SK-N-SH (cell line): ENCODE results near the gene VDR. TPM values are rescaled to one million over a fixed set of nuclear protein-coding genes. Genes with fewer than 3 reads are reported as not detected.

Experiments
- CTCF ChIA-PET: fragments of 300-600, 350-600 bp; formaldehyde crosslinking; extraction: SDS; loops from one replicate; lab custom pipeline; 2021; lab: Yijun Ruan, JAX
- POLR2A ChIA-PET: fragments of 350-600 bp; sonication (Branson Sonifier 250); formaldehyde crosslinking; extraction: SDS; loops from one replicate; lab custom pipeline; 2020; ENCODE audit warnings: antibody characterized with exemption, inconsistent platforms; lab: Yijun Ruan, JAX
- DNase-seq: peaks from one replicate; pipeline ENCODE4 v3.0.0; 2012
- H2AFZ ChIP-seq: fragments of 200-600 bp; sonication (generic); 2 replicates; pipeline ENCODE4 v1.8.1; 2016; ENCODE audit warnings: antibody characterized with exemption, mild to moderate bottlenecking, low read depth
- H3F3A ChIP-seq: fragments of 200-600 bp; sonication (generic); replicated peaks from 2 replicates; pipeline ENCODE3; 2016; ENCODE audit warnings: antibody characterized with exemption, mild to moderate bottlenecking; ENCODE audit not compliant: insufficient read depth
- H3K27ac ChIP-seq, 2 experiments: fragments of 200-500 bp in 1 of 2; fragments of 200-600 bp in 1 of 2; sonication (Bioruptor generic) in 1 of 2; sonication (generic), shearing (Covaris generic) in 1 of 2; 2 replicates each; pipeline versions ENCODE4 v1.5.1 to v1.6.1; 2014 to 2016; ENCODE audit warnings: low read depth in 2 of 2, inconsistent platforms in 1 of 2, low read length in 1 of 2, mild to moderate bottlenecking in 1 of 2, mixed read lengths in 1 of 2
- H3K27me3 ChIP-seq: fragments of 200-600 bp; sonication (generic), shearing (Covaris generic); 2 replicates; pipeline ENCODE4 v1.6.1; 2016; ENCODE audit warnings: mixed run types; ENCODE audit not compliant: insufficient read depth
- H3K36me3 ChIP-seq, 2 experiments: fragments of 200-500 bp in 1 of 2; fragments of 200-600 bp in 1 of 2; sonication (Bioruptor generic) in 1 of 2; sonication (generic) in 1 of 2; replicated peaks in 1 of 2; 2 replicates each; pipeline versions ENCODE3 to v1.5.1; 2014 to 2016; ENCODE audit warnings: low read length in 1 of 2, mild to moderate bottlenecking in 1 of 2; ENCODE audit not compliant: insufficient read depth in 2 of 2, control insufficient read depth in 1 of 2
- H3K4me1 ChIP-seq, 2 experiments: fragments of 200-500 bp in 1 of 2; fragments of 200-600 bp in 1 of 2; sonication (Bioruptor generic) in 1 of 2; sonication (generic), shearing (Covaris generic) in 1 of 2; 2 replicates each; pipeline versions ENCODE4 v1.5.1 to v1.6.1; 2014 to 2016; ENCODE audit warnings: low read depth in 1 of 2, low read length in 1 of 2, mixed run types in 1 of 2; ENCODE audit not compliant: insufficient read depth in 2 of 2, control insufficient read depth in 1 of 2
- H3K4me2 ChIP-seq: fragments of 200-600 bp; sonication (generic), shearing (Covaris generic); 2 replicates; pipeline ENCODE4 v1.6.1; 2017; ENCODE audit warnings: mixed run types
- H3K4me3 ChIP-seq, 2 experiments: fragments of 200-500 bp in 1 of 2; fragments of 200-600 bp in 1 of 2; sonication (Bioruptor generic) in 1 of 2; sonication (generic), shearing (Covaris generic) in 1 of 2; 2 replicates each; pipeline versions ENCODE4 v1.5.1 to v1.8.1; 2014 to 2016; ENCODE audit warnings: low read depth in 2 of 2, inconsistent platforms in 1 of 2, low read length in 1 of 2, mild to moderate bottlenecking in 1 of 2, mixed read lengths in 1 of 2, moderate library complexity in 1 of 2
- H3K79me2 ChIP-seq: fragments of 200-600 bp; sonication (generic); 2 replicates; pipeline ENCODE4 v1.8.1; 2017; ENCODE audit warnings: mild to moderate bottlenecking; ENCODE audit not compliant: insufficient read depth
- H3K9ac ChIP-seq: fragments of 200-600 bp; sonication (generic); 2 replicates; pipeline ENCODE4 v1.6.1; 2017; ENCODE audit warnings: mixed run types
- H3K9me2 ChIP-seq: fragments of 200-600 bp; sonication (generic); 2 replicates; pipeline ENCODE4 v1.6.1; 2017; ENCODE audit warnings: mixed run types
- H3K9me3 ChIP-seq: fragments of 200-600 bp; sonication (generic); 2 replicates; pipeline ENCODE4 v1.6.1; 2017; ENCODE audit warnings: mixed run types, mild to moderate bottlenecking, moderate library complexity
- H4K20me1 ChIP-seq: fragments of 200-600 bp; sonication (generic); 2 replicates; pipeline ENCODE4 v1.6.1; 2017; ENCODE audit warnings: mild to moderate bottlenecking, mixed run types; ENCODE audit not compliant: insufficient read depth
- CHD2 ChIP-seq: fragments of 150-350 bp; IDR thresholded peaks from 2 replicates; pipeline ENCODE4 v1.6.1; 2018; ENCODE audit warnings: low read length; ENCODE audit not compliant: partially characterized antibody
- EP300 ChIP-seq, 2 experiments: IDR thresholded peaks; 2 replicates each; pipeline versions ENCODE4 v1.4.0 to v1.6.1; 2012; ENCODE audit warnings: borderline replicate concordance in 1 of 2, low read depth in 1 of 2, low read length in 1 of 2
- EZH2phosphoT487 ChIP-seq: fragments of 200-600 bp; sonication (generic); IDR thresholded peaks from 2 replicates; pipeline ENCODE4 v1.6.1; 2017; ENCODE audit warnings: low read depth, mixed run types, mild to moderate bottlenecking, antibody characterized with exemption, moderate library complexity, borderline replicate concordance
- FOSL2 ChIP-seq: IDR thresholded peaks from 2 replicates; pipeline ENCODE4 v1.4.0; 2012; ENCODE audit warnings: low read depth, mild to moderate bottlenecking, moderate library complexity, borderline replicate concordance
- FOXJ3 ChIP-seq: sonication (generic); formaldehyde crosslinking; IDR thresholded peaks from 2 replicates; pipeline ENCODE4 v1.5.1; 2020; ENCODE audit warnings: mild to moderate bottlenecking, missing genetic modification reagents
- JUND ChIP-seq: IDR thresholded peaks from 2 replicates; pipeline ENCODE4 v1.4.0; 2012
- POLR2AphosphoS5 ChIP-seq: IDR thresholded peaks from 2 replicates; pipeline ENCODE4 v1.6.1; 2012; ENCODE audit warnings: low read depth, low read length
- RAD21 ChIP-seq: IDR thresholded peaks from 2 replicates; pipeline ENCODE4 v1.6.1; 2012; ENCODE audit warnings: mild to moderate bottlenecking, low read length
- RFX5 ChIP-seq: IDR thresholded peaks from 2 replicates; pipeline ENCODE4 v1.6.1; 2012; ENCODE audit warnings: mild to moderate bottlenecking, improper control_type of control experiment, low read length
- SIN3A ChIP-seq: IDR thresholded peaks from 2 replicates; pipeline ENCODE4 v1.6.1; 2012; ENCODE audit warnings: low read depth, mild to moderate bottlenecking, low read length, moderate library complexity, borderline replicate concordance
- TCF12 ChIP-seq: IDR thresholded peaks from 2 replicates; pipeline ENCODE4 v1.4.0; 2012
- TEAD4 ChIP-seq: IDR thresholded peaks from 2 replicates; pipeline ENCODE4 v1.4.0; 2012; ENCODE audit warnings: mild to moderate bottlenecking, borderline replicate concordance; ENCODE audit not compliant: insufficient read depth
- YY1 ChIP-seq: IDR thresholded peaks from 2 replicates; pipeline ENCODE4 v1.4.0; 2012; ENCODE audit warnings: low read depth, mild to moderate bottlenecking
- WGBS: methylation state at CpG from one replicate; pipeline ENCODE4 v1.1.6; 2017; ENCODE audit warnings: low lambda C conversion rate; 5-methylcytosine and 5-hydroxymethylcytosine counted together
- polyA plus RNA-seq, 3 experiments: library from polyadenylated mRNA; depleted of rRNA; stranded (reverse); fragments of >200 nt; gene quantifications; 2 replicates each; pipeline ENCODE4 v1.2.3, GENCODE V29; 2012
- TF ChIP-seq, protein P1 (sequence below): fragments of 200-600 bp; sonication (generic); IDR thresholded peaks from 2 replicates; pipeline ENCODE4 v1.6.1; 2017; ENCODE audit warnings: antibody characterized with exemption, mild to moderate bottlenecking, moderate library complexity
- TF ChIP-seq, protein P2 (sequence below): IDR thresholded peaks from 2 replicates; pipeline ENCODE4; 2012
- TF ChIP-seq, protein P3 (sequence below): IDR thresholded peaks from 2 replicates; pipeline ENCODE4 v1.4.0; 2012; ENCODE audit warnings: low read depth
- TF ChIP-seq, protein P4 (sequence below): IDR thresholded peaks from 2 replicates; pipeline ENCODE4 v1.4.0; 2012; ENCODE audit warnings: low read depth, borderline replicate concordance
- TF ChIP-seq, protein P5 (sequence below): IDR thresholded peaks from 2 replicates; pipeline ENCODE4 v1.6.1; 2012; ENCODE audit warnings: mild to moderate bottlenecking, low read depth, low read length, moderate library complexity

The VDR gene
- polyA plus RNA-seq, 1 of the 3 experiments (the other 2 are of a cell fraction): 0.33 TPM

DNA sequence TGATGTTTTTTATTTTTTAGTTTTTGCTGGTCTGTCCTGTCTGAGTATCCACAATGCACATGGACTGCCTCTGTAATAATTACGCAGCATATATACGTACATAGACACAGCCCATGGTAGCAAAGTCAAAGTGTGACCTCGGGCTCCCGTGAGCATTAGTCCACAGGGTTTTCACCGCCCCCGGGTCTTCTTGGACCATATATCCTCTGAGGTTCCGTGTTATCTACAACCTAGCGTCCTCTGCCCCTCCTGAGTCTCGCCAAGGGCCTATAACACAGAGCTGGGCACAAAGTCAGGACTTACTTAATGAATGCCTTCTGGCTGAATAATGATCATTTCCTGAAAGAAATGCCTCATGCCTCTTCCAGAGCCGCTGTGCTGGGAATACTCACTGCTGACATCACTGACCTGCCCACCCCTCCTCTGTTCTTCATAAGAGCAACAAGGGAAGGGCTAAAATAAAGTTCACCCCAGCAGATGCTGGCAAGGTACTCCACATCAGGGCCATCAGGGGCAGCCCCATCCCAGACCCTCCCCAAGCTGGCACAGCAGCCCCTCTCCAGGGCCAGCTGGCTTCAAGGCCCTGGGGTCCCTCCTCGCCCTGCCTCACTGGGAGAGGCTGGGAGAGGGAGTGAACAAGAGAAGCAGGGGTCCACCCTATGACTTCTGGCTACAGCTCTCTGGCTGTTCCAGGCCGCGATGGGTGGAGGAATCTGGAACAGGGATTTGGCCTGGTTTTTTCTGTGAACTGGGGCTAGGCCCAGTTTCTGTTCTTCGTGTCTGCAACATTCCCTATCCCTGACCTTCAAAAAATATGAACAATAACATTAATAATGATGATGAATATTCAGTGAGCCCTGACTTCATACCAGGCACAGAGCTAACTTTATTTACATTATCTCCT lies 93.0 kb downstream of the VDR start:
- peak overlapping the region; percentile 46 for H3K9ac ChIP-seq
- POLR2A ChIA-PET: interaction anchor here (0.6 kb wide), 1 partner anchor 26 kb away, joined by 3 read pairs; no protein-coding TSS in a partner anchor
- no peak overlapping the region for H2AFZ ChIP-seq
- peaks cover 6 to 7% of the 10 kb centered on the region in 2 experiments for H3K36me3 ChIP-seq
- peak overlapping the region; percentile 62 for H3K4me2 ChIP-seq
- H3K9me3 ChIP-seq: no peaks in the 10 kb centered on the region
- no peak overlapping the region; a peak in 1 of 4 replicates for H3K4me3 ChIP-seq
- H3K79me2 ChIP-seq: peaks cover 100% of the 10 kb centered on the region
- no peak for DNase-seq
- peaks cover 94% of the 10 kb centered on the region for H4K20me1 ChIP-seq
- H3K4me1 ChIP-seq: peaks cover 63 to 76% of the 10 kb centered on the region in 2 experiments
- TF ChIP-seq FOSL2 (peak; percentile 43; the same call in 1 of the 2 replicates), TCF12 (peak; percentile 71; the same call in 1 of the 2 replicates)
- TF ChIP-seq, protein P1, sequence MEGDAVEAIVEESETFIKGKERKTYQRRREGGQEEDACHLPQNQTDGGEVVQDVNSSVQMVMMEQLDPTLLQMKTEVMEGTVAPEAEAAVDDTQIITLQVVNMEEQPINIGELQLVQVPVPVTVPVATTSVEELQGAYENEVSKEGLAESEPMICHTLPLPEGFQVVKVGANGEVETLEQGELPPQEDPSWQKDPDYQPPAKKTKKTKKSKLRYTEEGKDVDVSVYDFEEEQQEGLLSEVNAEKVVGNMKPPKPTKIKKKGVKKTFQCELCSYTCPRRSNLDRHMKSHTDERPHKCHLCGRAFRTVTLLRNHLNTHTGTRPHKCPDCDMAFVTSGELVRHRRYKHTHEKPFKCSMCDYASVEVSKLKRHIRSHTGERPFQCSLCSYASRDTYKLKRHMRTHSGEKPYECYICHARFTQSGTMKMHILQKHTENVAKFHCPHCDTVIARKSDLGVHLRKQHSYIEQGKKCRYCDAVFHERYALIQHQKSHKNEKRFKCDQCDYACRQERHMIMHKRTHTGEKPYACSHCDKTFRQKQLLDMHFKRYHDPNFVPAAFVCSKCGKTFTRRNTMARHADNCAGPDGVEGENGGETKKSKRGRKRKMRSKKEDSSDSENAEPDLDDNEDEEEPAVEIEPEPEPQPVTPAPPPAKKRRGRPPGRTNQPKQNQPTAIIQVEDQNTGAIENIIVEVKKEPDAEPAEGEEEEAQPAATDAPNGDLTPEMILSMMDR: no peak
- TF ChIP-seq, protein P2, sequence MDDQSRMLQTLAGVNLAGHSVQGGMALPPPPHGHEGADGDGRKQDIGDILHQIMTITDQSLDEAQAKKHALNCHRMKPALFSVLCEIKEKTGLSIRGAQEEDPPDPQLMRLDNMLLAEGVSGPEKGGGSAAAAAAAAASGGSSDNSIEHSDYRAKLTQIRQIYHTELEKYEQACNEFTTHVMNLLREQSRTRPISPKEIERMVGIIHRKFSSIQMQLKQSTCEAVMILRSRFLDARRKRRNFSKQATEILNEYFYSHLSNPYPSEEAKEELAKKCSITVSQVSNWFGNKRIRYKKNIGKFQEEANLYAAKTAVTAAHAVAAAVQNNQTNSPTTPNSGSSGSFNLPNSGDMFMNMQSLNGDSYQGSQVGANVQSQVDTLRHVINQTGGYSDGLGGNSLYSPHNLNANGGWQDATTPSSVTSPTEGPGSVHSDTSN: peak; percentile 16; the same call in 1 of the 2 replicates
- TF ChIP-seq, protein P3, sequence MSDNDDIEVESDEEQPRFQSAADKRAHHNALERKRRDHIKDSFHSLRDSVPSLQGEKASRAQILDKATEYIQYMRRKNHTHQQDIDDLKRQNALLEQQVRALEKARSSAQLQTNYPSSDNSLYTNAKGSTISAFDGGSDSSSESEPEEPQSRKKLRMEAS: peak; percentile 40; the same call in 1 of the 2 replicates
- peak overlapping the region; percentile 48 to 84 for H3K27ac ChIP-seq
- H3F3A ChIP-seq: peaks cover 18% of the 10 kb centered on the region
- no peaks in the 10 kb centered on the region for H3K9me2 ChIP-seq
- WGBS: 62% methylated on average over 14 of the region's 14 CpGs
- CTCF ChIA-PET: interaction anchor here (0.9 to 5.0 kb wide), 10 partner anchors 9 to 70 kb away, joined by 3 to 25 read pairs (median 4); no protein-coding TSS in a partner anchor
- H3K27me3 ChIP-seq: no peaks in the 10 kb centered on the region

DNA sequence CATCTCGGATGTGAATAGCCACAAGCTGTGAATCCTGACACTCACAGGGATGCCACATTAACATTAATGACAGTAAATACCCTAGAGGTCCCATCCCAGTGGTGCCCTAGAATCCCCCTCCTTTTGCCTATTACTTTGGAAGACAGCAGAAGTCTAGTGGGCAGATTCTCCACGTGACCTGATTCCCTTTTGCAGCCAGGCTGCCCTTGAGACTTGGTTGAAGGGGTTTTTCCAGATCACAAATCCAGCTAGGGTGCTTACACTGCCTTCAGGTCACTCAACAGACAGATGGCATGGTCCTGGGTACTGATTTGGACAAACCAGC lies 93.8 kb downstream of the VDR start:
- ChIA-PET CTCF (interaction anchor here (0.9 to 5.0 kb wide), 9 partner anchors 8 to 93 kb away, joined by 3 to 25 read pairs (median 5); no protein-coding TSS in a partner anchor), POLR2A (no interaction called here)
- H3K27ac ChIP-seq: peak overlapping the region; percentile 48 to 84; a peak in 3 of 4 replicates
- H4K20me1 ChIP-seq: peaks cover 94% of the 10 kb centered on the region
- H3K79me2 ChIP-seq: peaks cover 100% of the 10 kb centered on the region
- H3K9ac ChIP-seq: no peak overlapping the region
- DNase-seq: no peak
- no peaks in the 10 kb centered on the region for H3K27me3 ChIP-seq
- no peaks in the 10 kb centered on the region for H3K9me3 ChIP-seq
- no peak overlapping the region; a peak in 1 of 4 replicates for H3K4me3 ChIP-seq
- WGBS: 80% methylated on average over 2 of the region's 2 CpGs
- H3K4me2 ChIP-seq: peak overlapping the region; percentile 62
- H3K36me3 ChIP-seq: peaks cover 3 to 11% of the 10 kb centered on the region in 2 experiments
- H3K4me1 ChIP-seq: peaks cover 56 to 76% of the 10 kb centered on the region in 2 experiments
- H3K9me2 ChIP-seq: no peaks in the 10 kb centered on the region
- H3F3A ChIP-seq: peaks cover 18% of the 10 kb centered on the region
- H2AFZ ChIP-seq: no peak overlapping the region
- TF ChIP-seq CHD2 (no peak), POLR2AphosphoS5 (no peak), JUND (no peak), SIN3A (no peak), TEAD4 (no peak), YY1 (no peak), RAD21 (no peak), EP300 (IDR thresholded peaks at IDR 0.05; ENCODE audit: borderline replicate concordance in 1 of 2, low read depth in 1 of 2, low read length in 1 of 2) (no peak), FOSL2 (no peak), EZH2phosphoT487 (no peak), RFX5 (no peak), FOXJ3 (CRISPR knock-in tag) (no peak)
- TF ChIP-seq, protein P4, sequence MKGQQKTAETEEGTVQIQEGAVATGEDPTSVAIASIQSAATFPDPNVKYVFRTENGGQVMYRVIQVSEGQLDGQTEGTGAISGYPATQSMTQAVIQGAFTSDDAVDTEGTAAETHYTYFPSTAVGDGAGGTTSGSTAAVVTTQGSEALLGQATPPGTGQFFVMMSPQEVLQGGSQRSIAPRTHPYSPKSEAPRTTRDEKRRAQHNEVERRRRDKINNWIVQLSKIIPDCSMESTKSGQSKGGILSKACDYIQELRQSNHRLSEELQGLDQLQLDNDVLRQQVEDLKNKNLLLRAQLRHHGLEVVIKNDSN: no peak
- TF ChIP-seq, protein P5, sequence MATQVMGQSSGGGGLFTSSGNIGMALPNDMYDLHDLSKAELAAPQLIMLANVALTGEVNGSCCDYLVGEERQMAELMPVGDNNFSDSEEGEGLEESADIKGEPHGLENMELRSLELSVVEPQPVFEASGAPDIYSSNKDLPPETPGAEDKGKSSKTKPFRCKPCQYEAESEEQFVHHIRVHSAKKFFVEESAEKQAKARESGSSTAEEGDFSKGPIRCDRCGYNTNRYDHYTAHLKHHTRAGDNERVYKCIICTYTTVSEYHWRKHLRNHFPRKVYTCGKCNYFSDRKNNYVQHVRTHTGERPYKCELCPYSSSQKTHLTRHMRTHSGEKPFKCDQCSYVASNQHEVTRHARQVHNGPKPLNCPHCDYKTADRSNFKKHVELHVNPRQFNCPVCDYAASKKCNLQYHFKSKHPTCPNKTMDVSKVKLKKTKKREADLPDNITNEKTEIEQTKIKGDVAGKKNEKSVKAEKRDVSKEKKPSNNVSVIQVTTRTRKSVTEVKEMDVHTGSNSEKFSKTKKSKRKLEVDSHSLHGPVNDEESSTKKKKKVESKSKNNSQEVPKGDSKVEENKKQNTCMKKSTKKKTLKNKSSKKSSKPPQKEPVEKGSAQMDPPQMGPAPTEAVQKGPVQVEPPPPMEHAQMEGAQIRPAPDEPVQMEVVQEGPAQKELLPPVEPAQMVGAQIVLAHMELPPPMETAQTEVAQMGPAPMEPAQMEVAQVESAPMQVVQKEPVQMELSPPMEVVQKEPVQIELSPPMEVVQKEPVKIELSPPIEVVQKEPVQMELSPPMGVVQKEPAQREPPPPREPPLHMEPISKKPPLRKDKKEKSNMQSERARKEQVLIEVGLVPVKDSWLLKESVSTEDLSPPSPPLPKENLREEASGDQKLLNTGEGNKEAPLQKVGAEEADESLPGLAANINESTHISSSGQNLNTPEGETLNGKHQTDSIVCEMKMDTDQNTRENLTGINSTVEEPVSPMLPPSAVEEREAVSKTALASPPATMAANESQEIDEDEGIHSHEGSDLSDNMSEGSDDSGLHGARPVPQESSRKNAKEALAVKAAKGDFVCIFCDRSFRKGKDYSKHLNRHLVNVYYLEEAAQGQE: no peak
